Caco-2 (cell line): Measurements from ENCODE around the gene ENDOV. TPM values are rescaled to one million over a fixed set of nuclear protein-coding genes. Genes with fewer than 3 reads are reported as not detected.

ENCODE experiments used
- BruUV-seq: library from RNA; stranded (reverse); fragments of 400-500 nt; replicated peaks from 2 replicates; lab custom pipeline; 2021; lab: Mats Ljungman, UMichigan
- CTCF ChIA-PET: fragments of 300-600 bp; sonication (Branson Sonifier 250); formaldehyde crosslinking; loops from one replicate; lab custom pipeline; 2022; ENCODE audit warnings: antibody characterized with exemption; lab: Charles Lee
- POLR2A ChIA-PET: fragments of 300-600 bp; sonication (Branson Sonifier 250); formaldehyde crosslinking; loops from one replicate; lab custom pipeline; 2022; ENCODE audit warnings: antibody characterized with exemption; lab: Charles Lee
- DNase-seq, 2 experiments: peaks; one replicate each; pipeline versions ENCODE4 v3.0.0 to v3.0.0-alpha.2; 2020 to 2022
- H3K27me3 ChIP-seq: replicated peaks from 2 replicates; pipeline ENCODE4 v1.6.0; 2011; ENCODE audit warnings: low read length; ENCODE audit not compliant: control insufficient read depth, insufficient read depth
- H3K36me3 ChIP-seq: 2 replicates; pipeline ENCODE4 v1.5.1; 2011; ENCODE audit warnings: low read length; ENCODE audit not compliant: control insufficient read depth, insufficient read depth
- H3K4me1 ChIP-seq: fragments of 250-450 bp; sonication (Bioruptor Pico); 2 replicates; pipeline ENCODE4 v1.5.1; 2020; ENCODE audit warnings: mild to moderate bottlenecking
- H3K4me3 ChIP-seq: 2 replicates; pipeline ENCODE4 v1.5.1; 2011; ENCODE audit warnings: low read depth, mild to moderate bottlenecking, control low read depth, low read length
- H3K9me3 ChIP-seq: fragments of 250-450 bp; sonication (Bioruptor Pico); 2 replicates; pipeline ENCODE4 v1.5.1; 2020; ENCODE audit warnings: mild to moderate bottlenecking, moderate library complexity
- H3K27ac Mint-ChIP-seq: one replicate; pipeline ENCODE4 v1.8.0; 2022; ENCODE audit warnings: mixed read lengths; ENCODE audit not compliant: unreplicated experiment
- H3K27me3 Mint-ChIP-seq: one replicate; pipeline ENCODE4 v1.8.0; 2022; ENCODE audit warnings: mixed read lengths; ENCODE audit not compliant: insufficient read depth, unreplicated experiment
- H3K36me3 Mint-ChIP-seq: one replicate; pipeline ENCODE4 v1.8.0; 2022; ENCODE audit warnings: mild to moderate bottlenecking, mixed read lengths; ENCODE audit not compliant: insufficient read depth, unreplicated experiment
- H3K4me1 Mint-ChIP-seq: one replicate; pipeline ENCODE4 v1.8.0; 2022; ENCODE audit warnings: low read depth, mixed read lengths; ENCODE audit not compliant: unreplicated experiment
- H3K4me3 Mint-ChIP-seq: one replicate; pipeline ENCODE4 v1.8.0; 2022; ENCODE audit warnings: mild to moderate bottlenecking, moderate library complexity, mixed read lengths; ENCODE audit not compliant: unreplicated experiment
- H3K9me3 Mint-ChIP-seq: one replicate; pipeline ENCODE4 v1.8.0; 2022; ENCODE audit warnings: mixed read lengths; ENCODE audit not compliant: unreplicated experiment
- CTCF ChIP-seq, 2 experiments: fragments of 200-600 bp in 1 of 2; IDR thresholded peaks; 1 replicate in 1 of 2; 2 replicates in 1 of 2; pipeline versions ENCODE4 v1.5.1 to v1.8.0; 2011 to 2022; ENCODE audit warnings: antibody characterized with exemption in 1 of 2, control low read depth in 1 of 2, inconsistent platforms in 1 of 2, low read depth in 1 of 2, low read length in 1 of 2, mild to moderate bottlenecking in 1 of 2, moderate library complexity in 1 of 2; ENCODE audit not compliant: insufficient read depth in 1 of 2, severe bottlenecking in 1 of 2, unreplicated experiment in 1 of 2
- intact Hi-C: fragments of 100-400 bp; cut with micrococcal nuclease; formaldehyde crosslinking; loops from one replicate; pipeline ENCODE4 v1.10.0; 2022; ENCODE audit not compliant: unreplicated experiment
- total RNA-seq: library from RNA; stranded (reverse); gene quantifications from 2 replicates; pipeline ENCODE4 v1.2.3, GENCODE V29; 2022

Gene ENDOV
- total RNA-seq, 1 experiment from 2014 or later, result 21.5 TPM

GRCh38 chr17:80425835-80426426 lies 11.0 kb downstream of the ENDOV start:
- no peaks in the 10 kb centered on the region for H3K27me3 ChIP-seq
- ChIA-PET CTCF (no interaction called here), POLR2A (interaction anchor here (1.9 kb wide), 1 partner anchor 29 kb away, joined by 5 read pairs; no protein-coding TSS in a partner anchor)
- no peaks in the 10 kb centered on the region for H3K36me3 ChIP-seq
- no peaks in the 10 kb centered on the region for H3K4me1 ChIP-seq
- BruUV-seq, result no TSS peak
- H3K4me3 ChIP-seq, result no peak overlapping the region
- Mint-ChIP-seq H3K27ac (no peak overlapping the region), H3K4me1 (no peaks in the 10 kb centered on the region), H3K27me3 (no peaks in the 10 kb centered on the region), H3K36me3 (peaks cover 16% of the 10 kb centered on the region), H3K4me3 (no peak overlapping the region), H3K9me3 (no peaks in the 10 kb centered on the region)
- intact Hi-C loops, result loop anchor here (2.0 kb wide), 1 partner anchor 555 kb away; no protein-coding TSS in a partner anchor
- TF ChIP-seq CTCF (IDR thresholded peaks at IDR 0.05; ENCODE audit: insufficient read depth in 1 of 2, low read depth in 1 of 2, low read length in 1 of 2, severe bottlenecking in 1 of 2, unreplicated experiment in 1 of 2), result no peak
- H3K9me3 ChIP-seq, result no peaks in the 10 kb centered on the region
- DNase-seq, result no peak

DNA sequence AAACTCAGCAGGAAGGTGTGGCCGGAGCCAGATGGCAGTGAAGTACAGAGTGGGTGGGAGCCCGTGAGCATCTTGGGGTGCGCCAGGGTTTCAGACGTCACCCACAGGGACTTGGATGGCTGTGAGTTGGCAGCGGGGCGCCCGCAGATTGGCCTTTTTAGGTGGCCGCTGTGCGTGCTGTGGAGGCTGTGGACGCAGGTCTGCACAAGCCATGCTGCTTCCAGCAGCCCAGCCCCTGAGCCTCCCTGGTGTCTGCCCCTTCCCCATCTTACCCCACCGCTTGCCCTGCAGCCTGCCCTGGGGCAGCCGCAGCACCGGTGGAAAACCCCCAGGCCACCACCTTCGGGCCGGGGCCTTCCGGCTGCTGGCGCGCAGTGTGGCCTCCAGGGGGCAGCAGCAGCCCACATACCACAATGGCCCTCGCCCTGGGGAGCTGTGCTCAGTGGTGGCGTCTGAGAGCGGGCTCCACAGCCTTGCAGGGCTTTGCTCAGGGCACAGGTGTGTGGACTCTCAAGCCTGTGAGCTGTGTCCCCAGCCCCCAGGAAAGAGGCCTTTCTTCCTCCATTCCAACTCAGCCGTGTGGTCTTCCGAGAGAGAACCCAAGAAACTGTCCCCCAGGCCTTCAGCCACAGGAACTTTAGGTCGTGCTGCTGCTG lies 11.8 kb downstream of the ENDOV start:
- no TSS peak for BruUV-seq
- ChIA-PET POLR2A (no interaction called here), CTCF (interaction anchor here (0.5 to 1.5 kb wide), 22 partner anchors 11 to 706 kb away, joined by 3 to 17 read pairs (median 3); partner anchors contain the start of gene NPTX1)

More for the DNA sequence above, 11.8 kb downstream of the ENDOV start:
- no peak overlapping the region for H3K4me3 ChIP-seq
- Mint-ChIP-seq H3K27me3 (peaks cover 6% of the 10 kb centered on the region), H3K4me1 (no peaks in the 10 kb centered on the region), H3K9me3 (no peaks in the 10 kb centered on the region), H3K27ac (no peak overlapping the region), H3K36me3 (peaks cover 16% of the 10 kb centered on the region), H3K4me3 (no peak overlapping the region)
- H3K36me3 ChIP-seq, result no peaks in the 10 kb centered on the region
- TF ChIP-seq CTCF (IDR thresholded peaks at IDR 0.05; ENCODE audit: insufficient read depth in 1 of 2, low read depth in 1 of 2, low read length in 1 of 2, severe bottlenecking in 1 of 2, unreplicated experiment in 1 of 2), result peak; percentile 97 to 99
- no peaks in the 10 kb centered on the region for H3K27me3 ChIP-seq
- H3K9me3 ChIP-seq, result no peaks in the 10 kb centered on the region
- DNase-seq, result peak; percentile 80 to 91
- H3K4me1 ChIP-seq, result no peaks in the 10 kb centered on the region
- intact Hi-C loops, result loop anchor here (1.0 kb wide), 2 partner anchors 149 to 224 kb away; no protein-coding TSS in a partner anchor
